ENCODE data around the gene ROBO2. TPM values are rescaled to one million over a fixed set of nuclear protein-coding genes. Genes with fewer than 3 reads are reported as not detected.
"Not testable (repeated sequence)": the region's sequence is repeated elsewhere in the genome, so short reads cannot be mapped to it uniquely, and the experiment has no call there.

ROBO2 gene
- total RNA-seq, 2 donors from 2014 or later: 2.5 to 2.9 TPM

DNA sequence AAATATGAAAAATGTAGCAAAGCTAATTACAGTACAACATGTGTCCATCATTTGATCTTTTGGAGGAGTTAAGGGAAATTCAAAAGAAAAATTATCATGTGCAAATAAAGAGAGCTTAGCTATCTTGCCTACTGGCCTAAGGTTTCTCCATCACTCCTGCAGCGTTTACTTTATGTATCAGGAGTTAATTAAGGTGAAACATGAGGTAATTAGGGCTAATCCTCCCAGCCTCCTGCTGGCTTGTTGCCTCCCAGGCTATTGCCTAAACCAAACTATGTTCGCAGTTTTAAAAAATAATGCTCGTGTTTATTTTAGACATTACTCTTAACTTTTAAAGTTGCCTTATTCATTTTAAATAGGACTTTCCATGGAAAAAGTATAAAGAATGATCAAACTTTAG is 367.5 kb downstream of the ROBO2 start:
- 79% methylated on average over 3 of the region's 3 CpGs; no CpG with 5 or more reads in 1 of the 2 experiments for WGBS, 2 experiments (ENCODE audit: insufficient coverage in 1 of 2, insufficient read length in 1 of 2)
- Histone ChIP-seq H3K4me1 (ENCODE audit: control insufficient read depth, insufficient read depth, low read length) (no peaks in the 10 kb centered on the region), H3K4me3 (ENCODE audit: low read length) (no peak overlapping the region), H3K36me3 (ENCODE audit: control insufficient read depth, insufficient read depth, low read length) (no peaks in the 10 kb centered on the region), H3K27me3 (ENCODE audit: control insufficient read depth, insufficient read depth, low read length, poor library complexity, severe bottlenecking) (peaks cover 19% of the 10 kb centered on the region), H3K9me3 (ENCODE audit: control insufficient read depth, low read length) (no peaks in the 10 kb centered on the region), H3K27ac (ENCODE audit: low read depth, low read length) (no peak overlapping the region), H3K9ac (ENCODE audit: extremely low read depth, low read length, poor library complexity, severe bottlenecking) (no peak overlapping the region)
- no peak for DNase-seq
- no peak overlapping the region for H3K4me3 Mint-ChIP-seq
- peaks cover 10% of the 10 kb centered on the region for H3K27me3 Mint-ChIP-seq (ENCODE audit: insufficient read depth)
- H3K36me3 Mint-ChIP-seq (ENCODE audit: low read depth): no peaks in the 10 kb centered on the region
- no peaks in the 10 kb centered on the region for H3K9me3 Mint-ChIP-seq
- TF ChIP-seq, protein P1, sequence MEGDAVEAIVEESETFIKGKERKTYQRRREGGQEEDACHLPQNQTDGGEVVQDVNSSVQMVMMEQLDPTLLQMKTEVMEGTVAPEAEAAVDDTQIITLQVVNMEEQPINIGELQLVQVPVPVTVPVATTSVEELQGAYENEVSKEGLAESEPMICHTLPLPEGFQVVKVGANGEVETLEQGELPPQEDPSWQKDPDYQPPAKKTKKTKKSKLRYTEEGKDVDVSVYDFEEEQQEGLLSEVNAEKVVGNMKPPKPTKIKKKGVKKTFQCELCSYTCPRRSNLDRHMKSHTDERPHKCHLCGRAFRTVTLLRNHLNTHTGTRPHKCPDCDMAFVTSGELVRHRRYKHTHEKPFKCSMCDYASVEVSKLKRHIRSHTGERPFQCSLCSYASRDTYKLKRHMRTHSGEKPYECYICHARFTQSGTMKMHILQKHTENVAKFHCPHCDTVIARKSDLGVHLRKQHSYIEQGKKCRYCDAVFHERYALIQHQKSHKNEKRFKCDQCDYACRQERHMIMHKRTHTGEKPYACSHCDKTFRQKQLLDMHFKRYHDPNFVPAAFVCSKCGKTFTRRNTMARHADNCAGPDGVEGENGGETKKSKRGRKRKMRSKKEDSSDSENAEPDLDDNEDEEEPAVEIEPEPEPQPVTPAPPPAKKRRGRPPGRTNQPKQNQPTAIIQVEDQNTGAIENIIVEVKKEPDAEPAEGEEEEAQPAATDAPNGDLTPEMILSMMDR (conservative IDR thresholded peaks at IDR 0.05): no peak
- H3K27ac Mint-ChIP-seq: no peak overlapping the region
- peaks cover 12% of the 10 kb centered on the region for H3K4me1 Mint-ChIP-seq

GRCh38 chr3:77410334-77410733 is 370.4 kb downstream of the ROBO2 start:
- peaks cover 19% of the 10 kb centered on the region for H3K27me3 ChIP-seq (ENCODE audit: control insufficient read depth, insufficient read depth, low read length, poor library complexity, severe bottlenecking)
- H3K9me3 ChIP-seq (ENCODE audit: control insufficient read depth, low read length); H3K4me3 ChIP-seq (ENCODE audit: low read length); H3K4me1 ChIP-seq (ENCODE audit: control insufficient read depth, insufficient read depth, low read length); H3K9ac ChIP-seq (ENCODE audit: extremely low read depth, low read length, poor library complexity, severe bottlenecking); H3K9me3 Mint-ChIP-seq; H3K36me3 Mint-ChIP-seq (ENCODE audit: low read depth); H3K4me3 Mint-ChIP-seq; H3K27ac Mint-ChIP-seq; H3K27ac ChIP-seq (ENCODE audit: low read depth, low read length); H3K36me3 ChIP-seq (ENCODE audit: control insufficient read depth, insufficient read depth, low read length); DNase-seq: not testable (repeated sequence)
- Mint-ChIP-seq H3K27me3 (ENCODE audit: insufficient read depth) (peaks cover 13% of the 10 kb centered on the region), H3K4me1 (peaks cover 12% of the 10 kb centered on the region)
- WGBS, 2 experiments (ENCODE audit: insufficient coverage in 1 of 2, insufficient read length in 1 of 2): 91% methylated on average over 1 of the region's 1 CpG; no CpG with 5 or more reads in 1 of the 2 experiments

GRCh38 chr3:77411334-77411733 is 371.4 kb downstream of the ROBO2 start:
- peaks cover 12% of the 10 kb centered on the region for H3K4me1 Mint-ChIP-seq
- H3K36me3 Mint-ChIP-seq (ENCODE audit: low read depth): no peaks in the 10 kb centered on the region
- H3K4me1 ChIP-seq (ENCODE audit: control insufficient read depth, insufficient read depth, low read length): no peaks in the 10 kb centered on the region
- no peak for DNase-seq
- WGBS, 2 experiments (ENCODE audit: insufficient coverage in 1 of 2, insufficient read length in 1 of 2): 82 to 100% methylated on average over 1 of the region's 2 CpGs
- no peaks in the 10 kb centered on the region for H3K36me3 ChIP-seq (ENCODE audit: control insufficient read depth, insufficient read depth, low read length)
- TF ChIP-seq, protein P1 (conservative IDR thresholded peaks at IDR 0.05): no peak
- H3K9me3 ChIP-seq (ENCODE audit: control insufficient read depth, low read length): no peaks in the 10 kb centered on the region
- no peak overlapping the region for H3K27ac ChIP-seq (ENCODE audit: low read depth, low read length)
- H3K4me3 Mint-ChIP-seq: no peak overlapping the region
- H3K27ac Mint-ChIP-seq: no peak overlapping the region
- H3K27me3 Mint-ChIP-seq (ENCODE audit: insufficient read depth): peaks cover 13% of the 10 kb centered on the region
- H3K9me3 Mint-ChIP-seq: no peaks in the 10 kb centered on the region
- H3K9ac ChIP-seq (ENCODE audit: extremely low read depth, low read length, poor library complexity, severe bottlenecking): no peak overlapping the region
- H3K27me3 ChIP-seq (ENCODE audit: control insufficient read depth, insufficient read depth, low read length, poor library complexity, severe bottlenecking): peaks cover 19% of the 10 kb centered on the region
- no peak overlapping the region for H3K4me3 ChIP-seq (ENCODE audit: low read length)

DNA sequence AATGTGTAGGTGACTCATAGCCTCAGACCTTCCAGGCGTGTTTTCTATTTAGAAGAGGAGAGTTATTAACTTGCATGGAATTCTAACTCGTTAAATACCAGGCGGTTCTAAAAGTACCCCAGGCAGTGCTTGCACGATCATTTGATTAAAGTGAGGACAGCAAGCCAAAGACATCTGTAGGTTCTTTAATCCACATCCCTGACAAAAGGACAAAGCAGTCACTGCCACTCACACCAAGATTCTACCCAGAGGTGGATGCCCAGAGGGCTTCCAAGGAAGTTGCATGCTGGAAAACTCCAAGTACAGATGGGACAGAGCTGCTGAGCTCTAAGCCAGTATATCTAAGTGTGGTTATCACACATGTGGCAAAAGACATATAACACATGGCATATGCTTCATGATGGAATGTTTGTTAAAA is 372.1 kb downstream of the ROBO2 start:
- H3K4me1 Mint-ChIP-seq: peaks cover 12% of the 10 kb centered on the region
- TF ChIP-seq, protein P1 (conservative IDR thresholded peaks at IDR 0.05): no peak
- no peaks in the 10 kb centered on the region for H3K36me3 ChIP-seq (ENCODE audit: control insufficient read depth, insufficient read depth, low read length)
- H3K27ac Mint-ChIP-seq: no peak overlapping the region
- no peak overlapping the region for H3K4me3 ChIP-seq (ENCODE audit: low read length)
- H3K9me3 ChIP-seq (ENCODE audit: control insufficient read depth, low read length): no peaks in the 10 kb centered on the region
- WGBS, 2 experiments (ENCODE audit: insufficient coverage in 1 of 2, insufficient read length in 1 of 2): 91 to 95% methylated on average over 3 to 4 of the region's 4 CpGs
- H3K27me3 ChIP-seq (ENCODE audit: control insufficient read depth, insufficient read depth, low read length, poor library complexity, severe bottlenecking): peaks cover 19% of the 10 kb centered on the region
- H3K4me3 Mint-ChIP-seq: no peak overlapping the region
- no peak for DNase-seq
- no peaks in the 10 kb centered on the region for H3K9me3 Mint-ChIP-seq
- no peaks in the 10 kb centered on the region for H3K4me1 ChIP-seq (ENCODE audit: control insufficient read depth, insufficient read depth, low read length)
- H3K27me3 Mint-ChIP-seq (ENCODE audit: insufficient read depth): peaks cover 13% of the 10 kb centered on the region
- no peak overlapping the region for H3K9ac ChIP-seq (ENCODE audit: extremely low read depth, low read length, poor library complexity, severe bottlenecking)
- H3K27ac ChIP-seq (ENCODE audit: low read depth, low read length): no peak overlapping the region
- H3K36me3 Mint-ChIP-seq (ENCODE audit: low read depth): no peaks in the 10 kb centered on the region
